MM.1S (cell line): ENCODE results near the gene FGGY.

Source experiments
- DNase-seq: peaks from one replicate; pipeline ENCODE4 v3.0.0-alpha.2; 2015
- H2AFZ ChIP-seq: fragments of 300-600 bp; sonication (generic); 2 replicates; pipeline ENCODE4 v1.6.0; 2016; ENCODE audit warnings: antibody characterized with exemption, low read length
- H3F3A ChIP-seq: fragments of 300-600 bp; sonication (generic); 2 replicates; pipeline ENCODE4 v1.6.1; 2016; ENCODE audit warnings: mild to moderate bottlenecking, antibody characterized with exemption, low read length, moderate library complexity, mixed read lengths; ENCODE audit not compliant: insufficient read depth
- H3K27ac ChIP-seq: fragments of 300-600 bp; sonication (generic); 2 replicates; pipeline ENCODE4 v1.5.1; 2016; ENCODE audit warnings: mild to moderate bottlenecking, low read length
- H3K27me3 ChIP-seq: fragments of 300-600 bp; sonication (generic); replicated peaks from 2 replicates; pipeline ENCODE4 v1.6.0; 2016; ENCODE audit warnings: low read length; ENCODE audit not compliant: insufficient read depth
- H3K36me3 ChIP-seq: fragments of 300-600 bp; sonication (generic); replicated peaks from 2 replicates; pipeline ENCODE4 v1.6.1; 2016; ENCODE audit warnings: mild to moderate bottlenecking, low read length, mixed read lengths; ENCODE audit not compliant: insufficient read depth
- H3K4me1 ChIP-seq: fragments of 300-600 bp; sonication (generic); 2 replicates; pipeline ENCODE4 v1.6.1; 2016; ENCODE audit warnings: low read length, mixed read lengths
- H3K4me2 ChIP-seq: fragments of 300-600 bp; sonication (generic); 2 replicates; pipeline ENCODE4 v1.6.0; 2016; ENCODE audit warnings: low read depth, low read length
- H3K4me3 ChIP-seq: fragments of 300-600 bp; sonication (generic); 2 replicates; pipeline ENCODE4 v1.5.1; 2016; ENCODE audit warnings: low read length, mixed read lengths
- H3K79me2 ChIP-seq: fragments of 300-600 bp; sonication (generic); 2 replicates; pipeline ENCODE4 v1.6.1; 2016; ENCODE audit warnings: mixed run types, low read length, mixed read lengths
- H3K9ac ChIP-seq: fragments of 300-600 bp; sonication (generic); 2 replicates; pipeline ENCODE4 v1.6.1; 2016; ENCODE audit warnings: low read length, mixed read lengths
- H3K9me2 ChIP-seq: fragments of 300-600 bp; sonication (generic); replicated peaks from 2 replicates; pipeline ENCODE4 v1.6.1; 2016; ENCODE audit warnings: mild to moderate bottlenecking, low read length, mixed read lengths; ENCODE audit not compliant: insufficient read depth
- H3K9me3 ChIP-seq: fragments of 300-600 bp; sonication (generic); replicated peaks from 2 replicates; pipeline ENCODE4 v1.6.1; 2016; ENCODE audit warnings: mild to moderate bottlenecking, low read length, mixed read lengths; ENCODE audit not compliant: insufficient read depth
- H4K20me1 ChIP-seq: fragments of 300-600 bp; sonication (generic); 2 replicates; pipeline ENCODE4 v1.6.1; 2016; ENCODE audit warnings: mild to moderate bottlenecking, low read length, moderate library complexity, mixed read lengths; ENCODE audit not compliant: insufficient read depth
- EZH2 ChIP-seq: fragments of 300-600 bp; sonication (generic); optimal IDR thresholded peaks from 2 replicates; pipeline ENCODE3; 2017; ENCODE audit warnings: low read depth, mild to moderate bottlenecking, antibody characterized with exemption, low read length, mixed read lengths
- EZH2phosphoT487 ChIP-seq: fragments of 300-600 bp; sonication (generic); IDR thresholded peaks from 2 replicates; pipeline ENCODE4 v1.6.1; 2018; ENCODE audit warnings: antibody characterized with exemption, low read length
- TF ChIP-seq, protein P1 (sequence below): fragments of 300-600 bp; sonication (generic); IDR thresholded peaks from 2 replicates; pipeline ENCODE4 v1.5.1; 2016; ENCODE audit warnings: antibody characterized with exemption, low read length, mixed read lengths

Gene FGGY

DNA sequence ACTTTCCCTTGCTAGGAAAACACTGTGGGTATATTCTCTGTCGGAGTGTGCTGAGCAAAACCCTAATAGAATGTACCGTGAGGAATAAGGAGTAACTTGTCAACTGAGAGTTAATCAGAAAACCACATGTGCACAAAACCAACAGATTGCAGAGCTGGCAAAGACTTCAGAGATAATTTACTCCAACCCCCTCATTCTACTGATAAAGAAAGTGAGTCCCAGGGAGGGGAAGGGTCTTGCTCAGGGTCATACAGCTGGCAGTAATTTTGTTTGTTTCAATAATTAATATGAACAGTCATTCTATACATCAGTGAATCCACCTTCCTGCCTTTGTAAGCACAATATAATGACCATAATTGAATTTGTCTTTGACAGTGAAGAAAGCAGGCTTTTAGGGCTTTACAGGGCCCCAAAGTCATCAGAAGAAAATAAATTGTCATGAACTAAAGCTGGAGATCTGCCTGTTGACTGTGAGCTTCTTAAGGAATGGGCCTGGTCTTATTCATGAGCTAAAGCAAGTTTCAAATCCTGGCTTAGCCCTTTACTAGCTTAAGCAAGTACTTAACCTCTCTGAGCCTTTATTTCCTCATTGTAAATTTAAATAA is 450.6 kb downstream of the FGGY start:
- H3K4me1 ChIP-seq: peaks cover 8% of the 10 kb centered on the region
- no peak overlapping the region for H3K4me2 ChIP-seq

DNA sequence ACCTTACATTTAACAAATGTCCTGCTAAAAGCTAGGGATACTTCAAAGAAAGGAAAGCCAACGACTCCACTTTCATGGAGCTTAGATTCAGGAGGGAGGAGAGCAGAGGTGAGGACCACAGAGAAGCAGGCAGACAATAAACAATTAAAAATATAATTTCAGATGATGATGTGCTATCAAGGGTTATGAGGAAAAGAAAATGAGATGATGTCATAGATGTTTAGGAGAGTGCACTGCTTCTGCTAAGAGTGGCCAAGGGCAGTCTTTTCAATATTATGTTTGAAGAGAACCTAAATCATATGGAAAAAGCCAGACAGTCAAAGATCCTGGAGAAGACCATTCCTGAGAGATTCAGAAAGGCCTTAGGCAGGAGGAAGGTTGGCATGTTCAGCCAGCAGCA is 451.2 kb downstream of the FGGY start:
- no peaks in the 10 kb centered on the region for H3K27me3 ChIP-seq
- no peak overlapping the region for H3K4me3 ChIP-seq
- no peak overlapping the region for H3K27ac ChIP-seq
- no peaks in the 10 kb centered on the region for H4K20me1 ChIP-seq
- TF ChIP-seq EZH2phosphoT487 (no peak), EZH2 (no peak)
- TF ChIP-seq, protein P1, sequence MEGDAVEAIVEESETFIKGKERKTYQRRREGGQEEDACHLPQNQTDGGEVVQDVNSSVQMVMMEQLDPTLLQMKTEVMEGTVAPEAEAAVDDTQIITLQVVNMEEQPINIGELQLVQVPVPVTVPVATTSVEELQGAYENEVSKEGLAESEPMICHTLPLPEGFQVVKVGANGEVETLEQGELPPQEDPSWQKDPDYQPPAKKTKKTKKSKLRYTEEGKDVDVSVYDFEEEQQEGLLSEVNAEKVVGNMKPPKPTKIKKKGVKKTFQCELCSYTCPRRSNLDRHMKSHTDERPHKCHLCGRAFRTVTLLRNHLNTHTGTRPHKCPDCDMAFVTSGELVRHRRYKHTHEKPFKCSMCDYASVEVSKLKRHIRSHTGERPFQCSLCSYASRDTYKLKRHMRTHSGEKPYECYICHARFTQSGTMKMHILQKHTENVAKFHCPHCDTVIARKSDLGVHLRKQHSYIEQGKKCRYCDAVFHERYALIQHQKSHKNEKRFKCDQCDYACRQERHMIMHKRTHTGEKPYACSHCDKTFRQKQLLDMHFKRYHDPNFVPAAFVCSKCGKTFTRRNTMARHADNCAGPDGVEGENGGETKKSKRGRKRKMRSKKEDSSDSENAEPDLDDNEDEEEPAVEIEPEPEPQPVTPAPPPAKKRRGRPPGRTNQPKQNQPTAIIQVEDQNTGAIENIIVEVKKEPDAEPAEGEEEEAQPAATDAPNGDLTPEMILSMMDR: no peak
- no peak overlapping the region for H3K4me2 ChIP-seq
- H2AFZ ChIP-seq: no peak overlapping the region
- DNase-seq: no peak
- no peaks in the 10 kb centered on the region for H3K9me2 ChIP-seq
- peaks cover 14% of the 10 kb centered on the region for H3K4me1 ChIP-seq
- no peaks in the 10 kb centered on the region for H3F3A ChIP-seq
- H3K9me3 ChIP-seq: no peaks in the 10 kb centered on the region
- H3K36me3 ChIP-seq: no peaks in the 10 kb centered on the region
- H3K79me2 ChIP-seq: no peaks in the 10 kb centered on the region
- no peak overlapping the region for H3K9ac ChIP-seq

More for the DNA sequence above, 450.6 kb downstream of the FGGY start:
- no peak for DNase-seq
- Histone ChIP-seq H3K9ac (no peak overlapping the region), H3F3A (no peaks in the 10 kb centered on the region), H4K20me1 (no peaks in the 10 kb centered on the region), H2AFZ (no peak overlapping the region), H3K27me3 (no peaks in the 10 kb centered on the region), H3K4me3 (no peak overlapping the region), H3K79me2 (no peaks in the 10 kb centered on the region), H3K36me3 (no peaks in the 10 kb centered on the region), H3K27ac (no peak overlapping the region), H3K9me3 (no peaks in the 10 kb centered on the region), H3K9me2 (no peaks in the 10 kb centered on the region)
- TF ChIP-seq, protein P1: no peak
- TF ChIP-seq EZH2 (no peak), EZH2phosphoT487 (no peak)

DNA sequence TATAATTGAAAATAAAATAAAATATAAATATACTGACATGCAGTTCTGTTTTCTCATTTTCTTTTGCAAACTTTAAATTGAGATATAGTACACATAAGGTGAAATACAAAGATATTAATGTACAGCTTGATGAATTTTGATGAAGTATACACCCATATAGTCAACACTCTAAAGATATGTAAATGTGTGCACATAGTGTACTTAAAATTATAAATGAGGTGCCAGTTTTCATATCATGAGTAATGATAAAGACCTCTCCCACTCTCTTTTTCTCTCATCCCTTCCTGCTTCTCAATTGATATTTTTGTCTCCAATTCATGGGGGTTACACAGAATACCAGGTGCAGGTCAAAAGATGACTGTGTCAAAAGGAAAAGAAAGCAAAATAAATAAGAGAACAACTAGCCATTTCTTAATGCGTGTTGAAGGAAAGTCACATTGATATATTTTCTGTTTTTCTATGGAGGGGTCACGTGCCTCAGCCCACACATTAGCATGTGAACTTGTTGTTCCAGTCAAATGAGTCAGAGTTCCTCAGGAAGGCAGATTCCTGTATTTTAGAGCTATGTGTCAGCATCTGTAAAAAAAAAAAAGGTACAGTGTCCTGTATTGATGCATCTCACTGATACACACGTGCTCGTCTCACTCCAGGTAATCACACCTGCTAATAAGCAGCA is 453.6 kb downstream of the FGGY start:
- Histone ChIP-seq H3K9me3 (no peaks in the 10 kb centered on the region), H3K9ac (no peak overlapping the region), H3K4me1 (peaks cover 15% of the 10 kb centered on the region), H3K79me2 (no peaks in the 10 kb centered on the region), H3K4me3 (no peak overlapping the region), H3K36me3 (no peaks in the 10 kb centered on the region), H3K27ac (no peak overlapping the region), H2AFZ (no peak overlapping the region), H3K4me2 (no peak overlapping the region), H4K20me1 (no peaks in the 10 kb centered on the region), H3F3A (no peaks in the 10 kb centered on the region), H3K27me3 (no peaks in the 10 kb centered on the region), H3K9me2 (no peaks in the 10 kb centered on the region)
- no peak for DNase-seq
- TF ChIP-seq EZH2 (no peak), EZH2phosphoT487 (no peak)
- TF ChIP-seq, protein P1: no peak
